ENCODE measurements around the gene PTPRG.

DNA sequence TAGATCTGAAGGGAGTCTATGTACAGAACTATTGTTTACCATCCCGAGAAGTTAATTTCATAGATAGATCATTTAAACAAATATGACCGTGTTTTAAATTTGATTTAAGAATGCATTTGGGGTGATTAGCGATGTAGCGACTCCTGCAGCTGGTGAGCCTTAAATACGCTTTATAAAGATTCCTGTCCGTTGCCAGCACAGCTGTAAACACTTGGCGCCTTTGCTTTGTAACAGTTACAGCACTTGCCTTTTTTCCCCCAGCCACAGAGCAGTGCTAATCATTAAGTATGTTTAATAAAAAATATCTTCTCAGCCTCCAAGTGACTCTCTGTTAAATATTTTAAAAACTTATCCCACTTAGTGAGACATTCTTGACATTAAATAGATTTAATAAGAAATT lies 478.2 kb downstream of the PTPRG start:
- TF ChIP-seq, protein P1, sequence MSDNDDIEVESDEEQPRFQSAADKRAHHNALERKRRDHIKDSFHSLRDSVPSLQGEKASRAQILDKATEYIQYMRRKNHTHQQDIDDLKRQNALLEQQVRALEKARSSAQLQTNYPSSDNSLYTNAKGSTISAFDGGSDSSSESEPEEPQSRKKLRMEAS (IDR thresholded peaks at IDR 0.05), result no peak
- TF ChIP-seq, protein P2, sequence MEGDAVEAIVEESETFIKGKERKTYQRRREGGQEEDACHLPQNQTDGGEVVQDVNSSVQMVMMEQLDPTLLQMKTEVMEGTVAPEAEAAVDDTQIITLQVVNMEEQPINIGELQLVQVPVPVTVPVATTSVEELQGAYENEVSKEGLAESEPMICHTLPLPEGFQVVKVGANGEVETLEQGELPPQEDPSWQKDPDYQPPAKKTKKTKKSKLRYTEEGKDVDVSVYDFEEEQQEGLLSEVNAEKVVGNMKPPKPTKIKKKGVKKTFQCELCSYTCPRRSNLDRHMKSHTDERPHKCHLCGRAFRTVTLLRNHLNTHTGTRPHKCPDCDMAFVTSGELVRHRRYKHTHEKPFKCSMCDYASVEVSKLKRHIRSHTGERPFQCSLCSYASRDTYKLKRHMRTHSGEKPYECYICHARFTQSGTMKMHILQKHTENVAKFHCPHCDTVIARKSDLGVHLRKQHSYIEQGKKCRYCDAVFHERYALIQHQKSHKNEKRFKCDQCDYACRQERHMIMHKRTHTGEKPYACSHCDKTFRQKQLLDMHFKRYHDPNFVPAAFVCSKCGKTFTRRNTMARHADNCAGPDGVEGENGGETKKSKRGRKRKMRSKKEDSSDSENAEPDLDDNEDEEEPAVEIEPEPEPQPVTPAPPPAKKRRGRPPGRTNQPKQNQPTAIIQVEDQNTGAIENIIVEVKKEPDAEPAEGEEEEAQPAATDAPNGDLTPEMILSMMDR (IDR thresholded peaks at IDR 0.05; ENCODE audit: low read depth, low read length, missing input control), result no peak
- TF ChIP-seq, protein P3, sequence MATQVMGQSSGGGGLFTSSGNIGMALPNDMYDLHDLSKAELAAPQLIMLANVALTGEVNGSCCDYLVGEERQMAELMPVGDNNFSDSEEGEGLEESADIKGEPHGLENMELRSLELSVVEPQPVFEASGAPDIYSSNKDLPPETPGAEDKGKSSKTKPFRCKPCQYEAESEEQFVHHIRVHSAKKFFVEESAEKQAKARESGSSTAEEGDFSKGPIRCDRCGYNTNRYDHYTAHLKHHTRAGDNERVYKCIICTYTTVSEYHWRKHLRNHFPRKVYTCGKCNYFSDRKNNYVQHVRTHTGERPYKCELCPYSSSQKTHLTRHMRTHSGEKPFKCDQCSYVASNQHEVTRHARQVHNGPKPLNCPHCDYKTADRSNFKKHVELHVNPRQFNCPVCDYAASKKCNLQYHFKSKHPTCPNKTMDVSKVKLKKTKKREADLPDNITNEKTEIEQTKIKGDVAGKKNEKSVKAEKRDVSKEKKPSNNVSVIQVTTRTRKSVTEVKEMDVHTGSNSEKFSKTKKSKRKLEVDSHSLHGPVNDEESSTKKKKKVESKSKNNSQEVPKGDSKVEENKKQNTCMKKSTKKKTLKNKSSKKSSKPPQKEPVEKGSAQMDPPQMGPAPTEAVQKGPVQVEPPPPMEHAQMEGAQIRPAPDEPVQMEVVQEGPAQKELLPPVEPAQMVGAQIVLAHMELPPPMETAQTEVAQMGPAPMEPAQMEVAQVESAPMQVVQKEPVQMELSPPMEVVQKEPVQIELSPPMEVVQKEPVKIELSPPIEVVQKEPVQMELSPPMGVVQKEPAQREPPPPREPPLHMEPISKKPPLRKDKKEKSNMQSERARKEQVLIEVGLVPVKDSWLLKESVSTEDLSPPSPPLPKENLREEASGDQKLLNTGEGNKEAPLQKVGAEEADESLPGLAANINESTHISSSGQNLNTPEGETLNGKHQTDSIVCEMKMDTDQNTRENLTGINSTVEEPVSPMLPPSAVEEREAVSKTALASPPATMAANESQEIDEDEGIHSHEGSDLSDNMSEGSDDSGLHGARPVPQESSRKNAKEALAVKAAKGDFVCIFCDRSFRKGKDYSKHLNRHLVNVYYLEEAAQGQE (IDR thresholded peaks at IDR 0.05), result no peak
- TF ChIP-seq SP1 (IDR thresholded peaks at IDR 0.05) (no peak), YY1 (IDR thresholded peaks at IDR 0.05) (no peak), GABPA (IDR thresholded peaks at IDR 0.05 in 1 of 2, conservative IDR thresholded peaks at IDR 0.05 in 1 of 2) (no peak), EGR1 (IDR thresholded peaks at IDR 0.05; ENCODE audit: low read depth in 2 of 2) (no peak), JUND (IDR thresholded peaks at IDR 0.05) (no peak), HNF4G (IDR thresholded peaks at IDR 0.05) (no peak)
- TF ChIP-seq, protein P4, sequence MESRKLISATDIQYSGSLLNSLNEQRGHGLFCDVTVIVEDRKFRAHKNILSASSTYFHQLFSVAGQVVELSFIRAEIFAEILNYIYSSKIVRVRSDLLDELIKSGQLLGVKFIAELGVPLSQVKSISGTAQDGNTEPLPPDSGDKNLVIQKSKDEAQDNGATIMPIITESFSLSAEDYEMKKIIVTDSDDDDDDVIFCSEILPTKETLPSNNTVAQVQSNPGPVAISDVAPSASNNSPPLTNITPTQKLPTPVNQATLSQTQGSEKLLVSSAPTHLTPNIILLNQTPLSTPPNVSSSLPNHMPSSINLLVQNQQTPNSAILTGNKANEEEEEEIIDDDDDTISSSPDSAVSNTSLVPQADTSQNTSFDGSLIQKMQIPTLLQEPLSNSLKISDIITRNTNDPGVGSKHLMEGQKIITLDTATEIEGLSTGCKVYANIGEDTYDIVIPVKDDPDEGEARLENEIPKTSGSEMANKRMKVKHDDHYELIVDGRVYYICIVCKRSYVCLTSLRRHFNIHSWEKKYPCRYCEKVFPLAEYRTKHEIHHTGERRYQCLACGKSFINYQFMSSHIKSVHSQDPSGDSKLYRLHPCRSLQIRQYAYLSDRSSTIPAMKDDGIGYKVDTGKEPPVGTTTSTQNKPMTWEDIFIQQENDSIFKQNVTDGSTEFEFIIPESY (IDR thresholded peaks at IDR 0.05), result no peak

All from liver (tissue), 3 donors.